GM23248 (cell line): ENCODE data around the gene WDR4.

Source experiments
- EZH2 ChIP-seq: fragments of 200-600 bp; sonication (generic); IDR thresholded peaks from 2 replicates; pipeline ENCODE4 v1.6.1; 2018; ENCODE audit warnings: antibody characterized with exemption, mild to moderate bottlenecking; ENCODE audit not compliant: insufficient read depth, poor library complexity, severe bottlenecking
- EZH2phosphoT487 ChIP-seq: fragments of 200-600 bp; sonication (generic); IDR thresholded peaks from 2 replicates; pipeline ENCODE4 v1.6.1; 2018; ENCODE audit warnings: antibody characterized with exemption, moderate library complexity, mild to moderate bottlenecking, low read depth; ENCODE audit not compliant: insufficient read depth

- TF ChIP-seq EZH2phosphoT487 (no peak), EZH2 (no peak)
These were observed 25.7 kb downstream of the WDR4 start for GRCh38 chr21:42853621-42854020.
